Fibroblast of the aortic adventitia (primary cell): ENCODE measurements around the gene BAHCC1. TPM values are rescaled to one million over a fixed set of nuclear protein-coding genes. Genes with fewer than 3 reads are reported as not detected.

Experiments
- DNase-seq: peaks from one replicate; pipeline ENCODE4 v3.0.0-alpha.2; 2010; ENCODE audit warnings: low read depth
- H3K4me3 ChIP-seq: 2 replicates; pipeline ENCODE4 v1.5.1; 2011; ENCODE audit warnings: low read depth, mild to moderate bottlenecking, control low read depth, low read length, moderate library complexity
- CTCF ChIP-seq: IDR thresholded peaks from 2 replicates; pipeline ENCODE4 v1.5.1; 2011; ENCODE audit warnings: mild to moderate bottlenecking, low read length, control low read depth, inconsistent platforms; ENCODE audit not compliant: insufficient read depth
- small RNA-seq: library from RNA; depleted of rRNA; stranded (forward); fragments of <200 nt; gene quantifications from one replicate; pipeline ENCODE3, GENCODE V24; 2012
- total RNA-seq: library from RNA; depleted of rRNA; stranded (reverse); fragments of >200 nt; gene quantifications from 2 replicates; pipeline ENCODE4 v1.2.3, GENCODE V29; 2012; ENCODE audit warnings: low replicate concordance

The BAHCC1 gene
- total RNA-seq, 1 donor: 11.7 TPM

DNA sequence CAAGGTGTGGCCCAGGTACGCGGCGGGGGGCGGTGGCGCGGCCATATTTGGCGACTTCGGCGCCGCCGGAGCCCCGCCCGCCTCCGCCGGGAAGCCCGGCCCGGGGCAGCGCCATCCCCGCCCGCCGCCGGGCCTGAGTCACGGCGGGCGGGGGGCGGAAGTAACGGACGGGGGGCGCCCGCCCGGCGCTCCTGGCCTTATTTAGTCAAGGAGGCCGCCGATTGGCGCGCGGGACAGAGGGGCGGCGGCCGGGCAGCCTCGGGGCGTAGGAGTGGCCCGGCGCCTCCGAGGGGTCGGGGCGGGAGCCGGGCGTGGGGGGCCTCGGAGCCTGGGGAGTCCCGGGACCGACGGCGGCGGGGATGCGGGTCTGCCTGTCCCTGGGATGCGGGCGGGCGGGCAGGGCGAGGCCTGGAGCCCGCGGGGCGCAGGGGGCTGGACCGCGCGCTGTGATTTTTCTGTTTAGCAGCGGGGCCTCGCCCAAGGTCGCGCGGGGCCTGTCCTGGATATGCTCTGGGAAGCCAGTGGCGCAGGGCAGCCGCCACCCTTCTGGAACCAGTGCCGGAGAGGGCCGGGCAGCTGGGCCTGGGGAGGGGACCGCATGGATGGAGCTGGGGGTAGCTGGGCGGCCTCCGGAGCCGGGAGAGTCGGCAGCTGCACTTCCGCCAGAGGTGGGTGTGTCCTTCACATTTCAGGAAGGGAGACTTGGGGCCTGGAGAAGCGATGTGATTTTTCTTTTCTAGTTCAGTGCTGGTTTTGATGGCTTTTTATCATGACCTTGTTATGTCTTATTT lies 119.7 kb downstream of the BAHCC1 start:
- DNase-seq: peak; percentile 74
- peak overlapping the region; percentile 76 for H3K4me3 ChIP-seq
- TF ChIP-seq CTCF: no peak

DNA sequence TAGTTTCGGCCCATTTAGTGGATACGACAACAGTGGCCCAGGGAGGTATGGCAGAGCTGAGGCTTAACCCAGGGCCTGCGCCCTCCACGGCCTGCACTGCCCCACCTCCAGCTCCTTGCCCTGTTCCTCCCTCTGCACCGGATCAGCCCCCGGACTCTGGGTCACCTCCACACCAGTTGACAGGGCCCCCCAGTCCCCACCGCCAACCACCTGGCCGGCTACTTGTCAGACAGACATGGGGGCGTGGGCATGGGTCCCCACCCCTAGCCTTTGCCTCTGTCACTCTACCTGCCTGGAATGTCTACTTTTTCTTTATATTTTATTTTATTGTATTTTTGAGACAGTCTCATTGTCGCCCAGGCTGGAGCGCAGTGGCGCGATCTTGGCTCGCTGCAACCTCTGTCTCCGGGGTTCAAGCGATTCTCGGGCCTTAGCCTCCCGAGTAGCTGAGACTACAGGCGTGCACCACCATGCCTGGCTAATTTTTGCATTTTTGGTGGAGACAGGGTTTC lies 120.3 kb downstream of the BAHCC1 start:
- DNase-seq: no peak
- no peak for TF ChIP-seq CTCF
- peak overlapping the region; percentile 76 for H3K4me3 ChIP-seq

Small RNA genes lying within 50 kb of the gene (small RNA-seq; reads per million reads assigned to genes)
- 0.19 reads per million for gene MIR3186
- not detected for gene MIR4740

Other genes starting within 250 kb of the BAHCC1 start
- gene PVALEF, start 229.9 kb upstream of the BAHCC1 start, total RNA-seq: not detected in 2 replicates
- 0.16 and 0.18 TPM in 2 replicates for gene AATK, start 229.2 kb upstream of the BAHCC1 start, total RNA-seq
- gene CEP131, start 172.5 kb upstream of the BAHCC1 start, total RNA-seq: 9.6 and 30.1 TPM in 2 replicates
- 3.4 and 13.3 TPM in 2 replicates for gene TEPSIN, start 156.4 kb upstream of the BAHCC1 start, total RNA-seq
- gene NDUFAF8, start 156.1 kb upstream of the BAHCC1 start, total RNA-seq: 27.4 and 66.6 TPM in 2 replicates
- 49.5 and 90.5 TPM in 2 replicates for gene SLC38A10, start 100.2 kb upstream of the BAHCC1 start, total RNA-seq
- 3,211 and 6,650 TPM in 2 replicates for gene ACTG1, start 117.3 kb downstream of the BAHCC1 start, total RNA-seq
- gene FSCN2, start 132.9 kb downstream of the BAHCC1 start, total RNA-seq: 1.3 and 1.8 TPM in 2 replicates
- 31.7 and 32.4 TPM in 2 replicates for gene FAAP100, start 156.9 kb downstream of the BAHCC1 start, total RNA-seq
- gene NPLOC4, start 241.7 kb downstream of the BAHCC1 start, total RNA-seq: 34.4 and 60.3 TPM in 2 replicates
- 2.7 and 4.5 TPM in 2 replicates for gene TSPAN10, start 241.7 kb downstream of the BAHCC1 start, total RNA-seq